Measurements from ENCODE around the gene PDLIM1.

DNA sequence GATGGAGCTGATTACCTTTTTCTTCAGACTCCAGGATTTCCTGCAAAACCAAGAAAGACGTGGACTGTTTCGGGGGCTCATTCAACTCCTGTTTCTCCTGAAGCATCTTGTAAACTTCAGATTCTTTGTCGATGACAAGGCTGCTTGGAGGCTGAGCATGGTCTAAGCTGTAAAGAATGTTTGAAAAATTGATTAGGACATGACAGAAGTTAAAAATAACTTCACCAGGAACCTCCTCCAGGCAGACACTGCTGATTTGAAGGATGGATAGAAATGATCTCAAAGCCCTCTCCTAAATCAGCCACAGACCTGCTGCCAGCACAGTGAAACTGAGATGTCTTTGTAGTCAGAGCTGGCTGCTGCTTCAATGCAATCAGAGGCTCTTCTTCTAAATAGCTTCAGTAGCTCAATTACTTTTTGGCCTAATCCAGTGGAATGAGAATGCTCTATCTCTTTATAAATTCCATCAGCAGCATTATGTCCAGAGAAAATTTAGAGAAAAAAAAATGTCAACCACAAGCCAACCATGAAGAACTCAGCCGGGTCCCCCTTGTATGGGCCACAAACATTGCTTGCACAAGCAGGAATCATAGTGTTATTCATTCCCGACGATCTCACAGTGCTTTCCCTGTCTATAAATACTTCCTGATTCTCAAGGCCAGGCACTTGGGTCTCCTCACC lies 43.5 kb downstream of the PDLIM1 start:
- TF ChIP-seq, protein P1, sequence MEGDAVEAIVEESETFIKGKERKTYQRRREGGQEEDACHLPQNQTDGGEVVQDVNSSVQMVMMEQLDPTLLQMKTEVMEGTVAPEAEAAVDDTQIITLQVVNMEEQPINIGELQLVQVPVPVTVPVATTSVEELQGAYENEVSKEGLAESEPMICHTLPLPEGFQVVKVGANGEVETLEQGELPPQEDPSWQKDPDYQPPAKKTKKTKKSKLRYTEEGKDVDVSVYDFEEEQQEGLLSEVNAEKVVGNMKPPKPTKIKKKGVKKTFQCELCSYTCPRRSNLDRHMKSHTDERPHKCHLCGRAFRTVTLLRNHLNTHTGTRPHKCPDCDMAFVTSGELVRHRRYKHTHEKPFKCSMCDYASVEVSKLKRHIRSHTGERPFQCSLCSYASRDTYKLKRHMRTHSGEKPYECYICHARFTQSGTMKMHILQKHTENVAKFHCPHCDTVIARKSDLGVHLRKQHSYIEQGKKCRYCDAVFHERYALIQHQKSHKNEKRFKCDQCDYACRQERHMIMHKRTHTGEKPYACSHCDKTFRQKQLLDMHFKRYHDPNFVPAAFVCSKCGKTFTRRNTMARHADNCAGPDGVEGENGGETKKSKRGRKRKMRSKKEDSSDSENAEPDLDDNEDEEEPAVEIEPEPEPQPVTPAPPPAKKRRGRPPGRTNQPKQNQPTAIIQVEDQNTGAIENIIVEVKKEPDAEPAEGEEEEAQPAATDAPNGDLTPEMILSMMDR (IDR thresholded peaks at IDR 0.05) = no peak
- TF ChIP-seq POLR2A (IDR thresholded peaks at IDR 0.05) = no peak
